HG03196 (cell line): ENCODE results near the gene GNPNAT1.

Experiments used
- ATAC-seq: cut with Tn5 transposase; IDR thresholded peaks from one replicate; pipeline ENCODE4 v1.9.1; 2021; ENCODE audit not compliant: unreplicated experiment

Gene GNPNAT1

DNA sequence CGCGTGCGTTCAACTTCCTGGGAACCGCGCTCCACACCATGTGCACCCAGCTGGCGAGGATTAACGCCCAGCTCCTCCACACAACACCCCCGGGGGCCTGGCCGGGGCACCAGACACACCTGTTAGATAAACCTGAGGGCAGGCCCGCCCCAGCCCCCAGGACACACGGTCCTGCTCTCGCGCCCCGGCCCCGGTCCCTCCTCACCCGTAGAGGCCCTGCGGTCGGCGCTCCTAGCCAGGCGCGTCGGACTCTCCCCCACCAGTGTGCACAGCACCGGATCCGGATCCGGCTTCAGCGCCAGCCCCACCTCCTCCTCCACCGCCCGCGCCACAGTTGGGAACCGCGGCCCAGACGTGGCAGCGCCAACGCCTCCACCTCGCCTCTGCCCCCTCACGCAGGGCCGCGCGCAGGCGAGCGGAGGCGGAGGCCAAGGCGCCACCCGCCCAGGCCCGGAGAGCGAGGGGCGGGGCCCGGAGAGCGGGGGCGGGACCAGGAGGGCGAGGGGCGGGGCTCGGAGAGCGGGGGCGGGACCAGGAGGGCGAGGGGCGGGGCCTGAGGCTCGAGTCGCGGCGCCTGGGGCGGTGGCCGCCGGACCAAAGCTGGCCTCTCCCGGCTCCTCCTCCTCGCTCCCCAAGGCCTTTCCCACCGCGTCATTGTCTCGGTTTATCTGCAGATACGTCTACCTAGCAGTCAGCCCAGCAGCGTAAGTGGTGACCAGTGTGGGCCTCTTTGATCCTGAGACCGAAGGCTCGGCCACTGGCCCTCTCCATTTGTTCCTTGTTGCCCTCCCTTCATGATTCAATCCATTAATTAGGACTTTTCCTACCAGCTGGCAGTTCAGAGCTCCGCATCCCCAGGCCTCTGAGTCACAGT is at the start of gene GNPNAT1:
TSS of gene GNPNAT1 (minus strand) at position 385 of the 874 bp plus-strand sequence. CDS start 6,957 bp downstream, outside the sequence.
- ATAC-seq, result peak; percentile 95

GRCh38 chr14:52840877-52841276 is 49.5 kb upstream of the GNPNAT1 start:
- ATAC-seq, result no peak

DNA sequence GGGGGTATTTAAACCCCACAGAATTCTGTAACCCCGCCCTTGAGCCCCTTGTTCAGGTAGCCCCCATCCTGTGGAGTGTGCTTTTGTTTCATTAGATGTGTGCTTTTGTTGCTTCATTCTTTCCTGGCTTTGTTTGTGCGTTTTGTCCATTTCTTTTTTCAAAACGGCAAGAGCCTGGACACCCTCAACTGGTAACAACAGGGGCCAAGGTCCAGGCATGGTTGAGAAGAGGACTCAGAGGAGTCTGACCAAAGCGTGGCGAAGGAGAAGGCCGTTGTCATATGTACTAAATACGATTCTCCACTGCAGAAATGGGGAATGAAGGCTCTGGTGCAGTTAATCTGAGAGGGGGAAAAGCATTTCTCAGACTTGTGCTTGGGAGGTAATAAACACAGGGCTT is 46.0 kb upstream of the GNPNAT1 start:
- ATAC-seq, result no peak

DNA sequence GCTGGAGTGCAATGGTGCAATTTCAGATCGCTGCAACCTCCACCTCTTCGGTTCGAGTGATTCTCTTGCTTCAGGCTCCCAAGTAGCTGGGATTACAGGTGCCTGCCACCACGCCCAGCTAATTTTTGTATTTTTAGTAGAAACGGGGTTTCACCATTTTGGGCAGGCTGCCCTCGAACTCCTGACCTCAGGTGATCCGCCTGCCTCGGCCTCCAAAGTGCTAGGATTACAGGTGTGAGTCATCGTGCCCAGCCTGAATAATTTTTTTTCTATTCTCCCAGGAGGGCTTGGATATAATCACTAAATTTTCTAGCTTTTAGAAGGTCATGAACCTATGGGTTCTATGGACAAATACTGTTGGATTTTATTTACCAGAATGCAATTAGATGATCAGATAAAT is 44.7 kb upstream of the GNPNAT1 start:
- ATAC-seq, result no peak

GRCh38 chr14:52835122-52835903 is 43.9 kb upstream of the GNPNAT1 start:
- ATAC-seq, result no peak

DNA sequence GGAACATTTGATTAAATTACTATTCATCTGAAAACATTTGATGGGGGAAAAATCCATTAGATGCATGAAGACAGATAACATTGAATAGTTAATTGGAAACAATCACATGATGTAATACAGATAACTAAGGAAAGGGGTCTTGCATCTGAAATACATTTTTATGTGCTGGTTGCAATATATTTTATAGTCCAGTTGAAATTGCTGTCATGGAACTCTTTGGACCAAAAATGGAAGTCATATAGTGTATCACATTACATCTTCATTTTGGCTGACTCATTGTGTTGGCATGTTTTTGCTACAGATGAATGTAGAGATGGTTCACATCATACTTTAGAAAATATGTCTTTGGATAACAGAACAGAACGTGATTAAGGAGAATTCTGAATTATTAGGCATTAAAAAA is 43.0 kb upstream of the GNPNAT1 start:
- ATAC-seq, result no peak

DNA sequence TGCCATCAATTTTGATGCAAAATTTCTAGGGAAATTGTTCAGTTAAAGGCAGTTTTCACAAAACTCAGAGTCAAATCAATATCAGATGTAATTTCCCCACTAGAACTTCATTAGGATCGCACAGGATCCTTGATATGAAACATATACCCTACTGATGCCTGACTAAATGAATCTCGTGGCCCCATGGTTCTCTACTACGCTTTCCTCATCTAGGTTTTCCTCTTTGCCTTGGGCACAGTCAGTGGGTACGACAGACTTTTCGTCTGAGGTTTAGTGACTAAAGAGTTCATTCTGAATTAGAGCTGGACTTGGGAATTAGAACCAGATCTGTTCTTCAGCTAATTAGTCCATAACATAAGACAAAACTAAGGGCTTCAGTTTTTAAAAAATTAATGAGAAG is 42.5 kb upstream of the GNPNAT1 start:
- ATAC-seq, result no peak

DNA sequence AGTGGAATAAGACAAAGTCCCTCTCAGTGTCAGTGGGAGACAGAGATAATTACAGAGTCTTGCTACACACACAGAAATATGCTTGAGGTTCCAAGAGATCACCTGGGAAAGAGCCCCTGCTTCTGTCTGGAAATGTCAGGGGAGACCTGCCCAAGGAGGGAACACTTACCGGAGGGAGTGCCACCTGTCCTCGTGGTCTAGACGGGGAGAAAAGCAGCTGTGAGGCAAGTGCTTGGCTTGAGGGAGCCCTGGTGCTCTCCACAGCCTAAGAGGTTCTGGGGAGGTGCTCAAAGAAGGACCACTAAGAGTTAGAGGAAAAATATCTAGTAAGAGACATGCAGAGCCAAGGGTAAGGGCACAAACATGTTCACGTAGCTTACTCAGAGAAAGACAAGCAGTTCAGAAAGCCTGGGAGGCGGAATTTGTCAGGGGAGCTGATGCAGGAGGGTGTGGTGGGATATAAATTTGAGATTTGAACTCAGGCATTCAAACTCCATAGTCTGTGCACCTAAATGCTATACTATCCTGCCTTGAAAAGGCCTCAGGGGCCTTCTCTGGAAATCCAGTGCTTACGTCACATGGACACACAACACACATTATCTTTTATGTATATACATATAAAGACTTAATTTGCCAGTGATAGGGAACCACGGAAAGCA is 38.2 kb upstream of the GNPNAT1 start:
- no peak for ATAC-seq

DNA sequence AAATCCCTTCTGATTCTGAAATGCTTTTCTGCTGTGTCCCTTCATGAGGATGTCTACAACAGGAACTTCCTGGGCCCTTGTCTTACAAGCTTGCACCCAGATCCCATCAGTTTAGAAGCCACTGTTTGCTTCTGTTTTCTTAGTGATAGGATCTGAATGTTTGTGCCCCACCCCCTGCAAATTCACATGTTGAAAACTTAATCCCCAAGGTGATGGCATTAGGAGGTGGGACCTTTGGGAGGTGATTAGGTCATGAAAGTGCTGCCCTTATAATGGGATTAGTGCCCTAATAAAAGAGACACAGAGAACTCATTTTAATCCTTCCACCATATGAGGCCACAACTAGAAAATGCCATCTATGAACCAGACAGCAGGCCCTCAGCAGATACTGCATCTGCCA is 36.0 kb upstream of the GNPNAT1 start:
- no peak for ATAC-seq

GRCh38 chr14:52825085-52825484 is 33.7 kb upstream of the GNPNAT1 start:
- ATAC-seq, result no peak

DNA sequence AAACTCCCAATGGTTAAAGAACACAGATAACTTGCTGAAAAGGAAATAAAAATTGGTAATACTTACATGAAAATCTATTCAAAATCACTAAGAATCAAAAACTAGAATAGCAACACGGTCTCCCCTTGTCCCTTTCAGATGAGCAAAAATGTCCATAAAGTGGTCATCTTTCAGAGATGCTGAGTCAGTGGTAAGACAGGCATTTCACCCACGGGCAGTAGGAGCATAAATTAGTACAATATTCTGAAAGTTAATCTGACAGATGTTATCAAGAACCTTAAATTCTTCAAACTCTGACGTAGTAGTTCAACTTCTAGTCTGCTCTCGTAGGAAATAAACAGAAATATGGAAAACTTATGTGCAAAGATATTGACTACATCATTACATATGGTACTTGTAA is 33.1 kb upstream of the GNPNAT1 start:
- ATAC-seq, result no peak

DNA sequence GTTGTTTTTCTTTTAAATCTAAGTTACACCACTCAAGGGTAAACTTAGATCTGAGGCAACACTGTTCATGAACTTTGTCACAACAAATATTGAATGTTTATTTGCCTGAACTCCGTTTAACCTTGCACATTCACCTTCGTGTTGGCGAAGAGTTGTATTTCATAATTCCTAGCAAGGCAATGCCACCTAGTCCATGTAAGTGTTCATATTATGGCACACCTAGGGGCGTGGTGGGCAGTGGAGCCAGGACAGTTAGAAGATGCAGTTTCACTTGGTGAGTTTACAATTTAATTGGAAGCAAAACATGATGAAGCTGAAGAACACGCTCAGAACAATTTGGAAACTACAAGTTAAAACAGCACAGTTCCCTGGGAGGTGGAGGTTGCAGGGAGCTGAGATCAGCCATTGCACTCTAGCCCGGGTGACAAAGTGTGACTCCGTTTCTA is 30.4 kb upstream of the GNPNAT1 start:
- no peak for ATAC-seq

GRCh38 chr14:52808101-52808500 is 16.7 kb upstream of the GNPNAT1 start:
- no peak for ATAC-seq

DNA sequence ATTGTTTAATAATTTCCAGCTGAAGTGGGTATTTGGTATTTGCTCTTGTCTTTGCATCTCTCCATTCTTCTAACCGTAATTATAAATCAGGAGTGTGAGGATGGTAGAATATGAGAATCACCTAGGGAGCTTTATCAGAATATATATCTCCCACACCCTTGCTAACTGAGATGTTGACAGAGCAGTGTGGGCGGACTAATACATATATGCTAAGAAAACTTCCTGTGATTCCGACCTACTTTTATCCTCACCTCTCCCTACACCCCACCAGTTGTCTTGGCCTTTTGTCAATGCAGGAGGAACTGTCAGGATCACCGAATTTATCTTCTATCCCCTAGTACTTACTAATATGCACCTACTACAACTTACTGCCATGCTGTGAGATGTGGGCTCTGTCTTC is 14.7 kb upstream of the GNPNAT1 start:
- no peak for ATAC-seq

DNA sequence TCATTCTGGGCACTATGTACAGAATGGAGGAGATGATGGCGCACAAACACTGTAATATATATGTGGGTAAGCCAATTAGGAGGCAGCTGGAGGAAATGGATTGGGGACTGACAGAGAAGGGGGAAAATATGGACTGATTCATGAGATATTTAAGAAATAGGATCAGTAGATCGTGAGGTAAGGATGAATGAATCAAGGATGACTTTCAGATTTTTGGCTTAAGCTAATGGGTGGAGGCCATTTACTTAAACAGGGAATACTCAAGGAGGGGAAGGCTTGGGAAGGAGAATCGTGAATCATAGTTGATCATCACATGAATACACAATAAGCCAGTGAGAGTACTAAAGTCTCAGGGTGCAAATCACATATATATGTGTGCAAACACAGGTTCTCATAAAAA is 11.2 kb upstream of the GNPNAT1 start:
- ATAC-seq, result no peak

GRCh38 chr14:52801014-52801712 is 9.8 kb upstream of the GNPNAT1 start:
- no peak for ATAC-seq

GRCh38 chr14:52798826-52799225 is 7.4 kb upstream of the GNPNAT1 start:
- ATAC-seq, result no peak

DNA sequence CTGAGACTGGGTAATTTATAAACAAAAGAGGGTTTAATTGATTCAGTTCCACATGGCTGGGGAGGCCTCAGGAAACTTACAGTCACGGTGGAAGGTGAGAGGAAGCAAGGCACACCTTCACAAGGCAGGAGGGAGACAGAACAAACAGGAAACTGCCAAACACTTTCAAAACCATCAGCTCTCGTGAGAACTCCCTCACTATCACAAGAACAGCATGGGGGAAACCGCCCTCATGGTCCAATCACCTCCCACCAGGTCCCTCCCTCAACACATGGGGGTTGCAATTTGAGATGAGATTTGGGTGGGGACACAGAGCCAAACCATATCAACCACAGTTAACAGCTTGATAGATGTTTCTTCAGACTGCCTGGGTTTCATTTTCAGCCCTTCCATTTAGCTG is 6.2 kb upstream of the GNPNAT1 start:
- ATAC-seq, result no peak

DNA sequence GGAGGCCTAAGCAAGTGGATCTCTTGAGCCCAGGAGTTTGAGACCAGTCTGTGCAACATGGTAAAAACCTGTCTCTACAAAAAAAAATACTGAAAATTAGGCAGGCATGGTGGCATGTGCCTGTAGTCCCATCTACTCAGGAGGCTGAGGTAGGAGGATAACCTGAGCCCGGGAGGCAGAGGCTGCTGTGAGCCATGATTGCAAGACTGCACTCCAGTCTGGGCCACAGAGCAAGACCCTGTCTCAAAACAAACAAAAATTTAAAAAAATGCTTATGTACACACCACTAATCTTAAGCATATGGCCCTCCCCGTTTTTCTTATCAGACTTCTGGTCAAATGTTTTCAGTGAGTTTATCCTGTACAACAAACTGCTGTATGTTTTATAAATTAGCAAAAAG is 1.7 kb upstream of the GNPNAT1 start:
- no peak for ATAC-seq

GRCh38 chr14:52792097-52792415 is 649 bp upstream of the GNPNAT1 start:
- ATAC-seq, result peak; percentile 3

- ATAC-seq, result no peak
Measured at GRCh38 chr14:52790756-52791222, 618 bp downstream of the GNPNAT1 start.
